Brain microvascular endothelial cell (primary cell): Measurements from ENCODE around the gene G2E3.
A peak's percentile ranks its signal among the peaks of the same experiment; 100 is the strongest.

Source experiments
- DNase-seq: peaks from one replicate; pipeline ENCODE4 v3.0.0-alpha.2; 2020
- H3K27ac ChIP-seq: fragments of 250-450 bp; sonication (Bioruptor Pico); 2 replicates; pipeline ENCODE4 v1.5.1; 2020; ENCODE audit warnings: mild to moderate bottlenecking, moderate library complexity
- H3K27me3 ChIP-seq: fragments of 250-450 bp; sonication (Bioruptor Pico); replicated peaks from 2 replicates; pipeline ENCODE4 v1.5.1; 2020; ENCODE audit warnings: mild to moderate bottlenecking
- H3K36me3 ChIP-seq: fragments of 250-450 bp; sonication (Bioruptor Pico); replicated peaks from 2 replicates; pipeline ENCODE4 v1.5.1; 2020; ENCODE audit warnings: mild to moderate bottlenecking
- H3K4me3 ChIP-seq: 2 replicates; pipeline ENCODE4 v1.5.1; 2011; ENCODE audit warnings: low read depth, mild to moderate bottlenecking, control low read depth, low read length, moderate library complexity
- CTCF ChIP-seq: IDR thresholded peaks from 2 replicates; pipeline ENCODE4 v1.5.1; 2011; ENCODE audit warnings: low read depth, mild to moderate bottlenecking, moderate library complexity, low read length, control low read depth, inconsistent platforms; ENCODE audit errors: missing control alignments
- in situ Hi-C: cut with HindIII; loops from 2 replicates; pipeline ENCODE4 v1.10.0; 2017; ENCODE audit warnings: low sequenced_read_pairs, low pct_ligation_motif_present

G2E3 gene

GRCh38 chr14:30614155-30614554, 55.2 kb downstream of the G2E3 start:
- in situ Hi-C loops = no loop called here
- H3K27me3 ChIP-seq = no peaks in the 10 kb centered on the region

GRCh38 chr14:30620178-30620577, 61.2 kb downstream of the G2E3 start:
- peaks cover 3% of the 10 kb centered on the region for H3K36me3 ChIP-seq
- in situ Hi-C loops = no loop called here
- H3K27me3 ChIP-seq = no peaks in the 10 kb centered on the region
- peak; percentile 52 for DNase-seq
- TF ChIP-seq CTCF = no peak
- no peak overlapping the region for H3K4me3 ChIP-seq
- peak overlapping the region; percentile 9 for H3K27ac ChIP-seq

More at GRCh38 chr14:30614155-30614554, 55.2 kb downstream of the G2E3 start:
- H3K36me3 ChIP-seq = peaks cover 6% of the 10 kb centered on the region
- no peak overlapping the region for H3K4me3 ChIP-seq
- TF ChIP-seq CTCF = no peak
- no peak overlapping the region for H3K27ac ChIP-seq
- DNase-seq = no peak

- no peaks in the 10 kb centered on the region for H3K27me3 ChIP-seq
- no peak for TF ChIP-seq CTCF
- H3K27ac ChIP-seq = peak overlapping the region; percentile 86
- peak overlapping the region; percentile 78 for H3K4me3 ChIP-seq
- no peak for DNase-seq
- H3K36me3 ChIP-seq = no peaks in the 10 kb centered on the region
- in situ Hi-C loops = no loop called here
These were observed 62.5 kb downstream of the G2E3 start for GRCh38 chr14:30621354-30621939.

- Histone ChIP-seq H3K27me3 (no peaks in the 10 kb centered on the region), H3K27ac (peak within 1 kb of the TSS; percentile 86), H3K36me3 (no peaks in the 10 kb centered on the region), H3K4me3 (peak within 1 kb of the TSS; percentile 78)
- no peak for TF ChIP-seq CTCF
- peak; percentile 73 for DNase-seq
- in situ Hi-C loops = no loop called here
These were observed 63.2 kb downstream of the G2E3 start, which contains the start of gene SCFD1 for GRCh38 chr14:30621940-30622830. Gene SCFD1 (plus strand): TSS chr14:30622319. CDS start chr14:30622339, 20 bp downstream.

- Histone ChIP-seq H3K36me3 (no peaks in the 10 kb centered on the region), H3K27me3 (no peaks in the 10 kb centered on the region), H3K27ac (no peak overlapping the region), H3K4me3 (peak overlapping the region; percentile 78)
- TF ChIP-seq CTCF = no peak
- in situ Hi-C loops = no loop called here
- DNase-seq = no peak
These were observed 64.6 kb downstream of the G2E3 start for GRCh38 chr14:30623412-30624131.
